HuH-7.5 (cell line): ENCODE measurements around the gene VSTM2L.

ENCODE experiments used
- DNase-seq: peaks from one replicate; pipeline ENCODE4 v3.0.0; 2011; ENCODE audit warnings: low spot score

Gene VSTM2L

GRCh38 chr20:37918035-37918434 is 15.1 kb downstream of the VSTM2L start:
- DNase-seq = no peak

GRCh38 chr20:37919389-37920040 is 16.6 kb downstream of the VSTM2L start:
- DNase-seq = no peak

- no peak for DNase-seq
Measured at GRCh38 chr20:37920270-37920669, 17.3 kb downstream of the VSTM2L start.

- DNase-seq = no peak
Measured at GRCh38 chr20:37920679-37921322, 17.9 kb downstream of the VSTM2L start.

GRCh38 chr20:37921341-37921929 is 18.5 kb downstream of the VSTM2L start:
- no peak for DNase-seq

- DNase-seq = no peak
Measured at GRCh38 chr20:37922016-37922415, 19.1 kb downstream of the VSTM2L start.

GRCh38 chr20:37925265-37926165 is 22.6 kb downstream of the VSTM2L start:
- DNase-seq = no peak

- no peak for DNase-seq
Measured at GRCh38 chr20:37926612-37927011, 23.7 kb downstream of the VSTM2L start.

GRCh38 chr20:37927410-37928095 is 24.6 kb downstream of the VSTM2L start:
- DNase-seq = no peak

GRCh38 chr20:37928996-37929682 is 26.2 kb downstream of the VSTM2L start:
- no peak for DNase-seq

GRCh38 chr20:37929683-37930014 is 26.7 kb downstream of the VSTM2L start:
- DNase-seq = no peak

- no peak for DNase-seq
Measured at GRCh38 chr20:37931153-37931922, 28.4 kb downstream of the VSTM2L start.

- no peak for DNase-seq
Measured at GRCh38 chr20:37932074-37932473, 29.1 kb downstream of the VSTM2L start.

- no peak for DNase-seq
Measured at GRCh38 chr20:37932919-37933318, 30.0 kb downstream of the VSTM2L start.

GRCh38 chr20:37933786-37934633 is 31.1 kb downstream of the VSTM2L start:
- no peak for DNase-seq

GRCh38 chr20:37934634-37935375 is 31.9 kb downstream of the VSTM2L start:
- DNase-seq = no peak

- DNase-seq = no peak
Measured at GRCh38 chr20:37935435-37935834, 32.5 kb downstream of the VSTM2L start.

GRCh38 chr20:37936041-37936440 is 33.1 kb downstream of the VSTM2L start:
- no peak for DNase-seq

- DNase-seq = no peak
Measured at GRCh38 chr20:37936451-37936850, 33.5 kb downstream of the VSTM2L start.
